HCT116 (cell line): ENCODE results near the gene MCFD2. TPM values are rescaled to one million over a fixed set of nuclear protein-coding genes. Genes with fewer than 3 reads are reported as not detected.
A peak's percentile ranks its signal among the peaks of the same experiment; 100 is the strongest.

Experiments used
- ATAC-seq: fragments of 200-7000 bp; cut with Tn5 transposase; 2 replicates; pipeline ENCODE4 v1.9.1; 2020; ENCODE audit warnings: mild to moderate bottlenecking, moderate library complexity
- BruUV-seq: library from RNA; stranded (reverse); fragments of 400-500 nt; replicated peaks from 2 replicates; lab custom pipeline; 2021; lab: Mats Ljungman, UMichigan
- CTCF ChIA-PET: fragments of 300-600 bp; sonication (Branson Sonifier 250); formaldehyde crosslinking; loops from one replicate; lab custom pipeline; 2021; ENCODE audit warnings: antibody characterized with exemption; lab: Charles Lee
- POLR2A ChIA-PET: fragments of 300-600, 350-600 bp; sonication (Branson Sonifier 250); formaldehyde crosslinking; loops from one replicate; lab custom pipeline; 2021; ENCODE audit warnings: antibody characterized with exemption; lab: Charles Lee
- RAD21 ChIA-PET, 2 experiments: fragments of 300-600 bp; sonication (Branson Sonifier 250); formaldehyde crosslinking; loops; one replicate each; lab custom pipeline; 2023; ENCODE audit warnings: low total read pairs in 2 of 2; ENCODE audit not compliant: uncharacterized antibody in 2 of 2, unreplicated experiment in 2 of 2, low non-redundant PET in 1 of 2; lab: Charles Lee
- DNase-seq: peaks from one replicate; pipeline ENCODE4 v3.0.0-alpha.2; 2010; ENCODE audit warnings: low read depth, low spot score
- H2AFZ ChIP-seq: fragments of 200-600 bp; shearing (Covaris generic), sonication (generic); 2 replicates; pipeline ENCODE4 v1.6.1; 2017; ENCODE audit warnings: low read depth, mixed run types, mixed read lengths, antibody characterized with exemption, low read length; ENCODE audit not compliant: poor library complexity, severe bottlenecking
- H3K27ac ChIP-seq: 2 replicates; pipeline ENCODE4 v1.5.1; 2012; ENCODE audit warnings: low read depth, low read length
- H3K27me3 ChIP-seq: fragments of 200-600 bp; sonication (generic); 2 replicates; pipeline ENCODE4 v1.6.1; 2016; ENCODE audit warnings: mixed run types, low read length, mixed read lengths; ENCODE audit not compliant: insufficient read depth
- H3K36me3 ChIP-seq, 2 experiments: fragments of 200-500 bp in 1 of 2; fragments of 200-600 bp in 1 of 2; sonication (Bioruptor generic) in 1 of 2; sonication (generic) in 1 of 2; 2 replicates each; pipeline versions ENCODE4 v1.5.1 to v1.6.1; 2014 to 2016; ENCODE audit warnings: low read length in 2 of 2, inconsistent platforms in 1 of 2, mixed read lengths in 1 of 2, mixed run types in 1 of 2; ENCODE audit not compliant: insufficient read depth in 2 of 2, control insufficient read depth in 1 of 2
- H3K4me1 ChIP-seq, 2 experiments: fragments of 200-600 bp in 1 of 2; sonication (generic) in 1 of 2; 2 replicates each; pipeline versions ENCODE4 v1.5.1 to v1.6.1; 2012 to 2017; ENCODE audit warnings: low read length in 2 of 2, inconsistent platforms in 1 of 2, mild to moderate bottlenecking in 1 of 2, mixed read lengths in 1 of 2, mixed run types in 1 of 2, moderate library complexity in 1 of 2; ENCODE audit not compliant: insufficient read depth in 2 of 2, control insufficient read depth in 1 of 2
- H3K4me2 ChIP-seq: fragments of 200-600 bp; sonication (generic); 2 replicates; pipeline ENCODE4 v1.6.1; 2017; ENCODE audit warnings: mixed run types, low read length, mixed read lengths
- H3K4me3 ChIP-seq, 2 experiments: fragments of 200-600 bp in 1 of 2; sonication (generic) in 1 of 2; replicated peaks in 1 of 2; 2 replicates each; pipeline ENCODE4 v1.5.1; 2011 to 2016; ENCODE audit warnings: low read length in 2 of 2, control low read depth in 1 of 2, low read depth in 1 of 2, mild to moderate bottlenecking in 1 of 2, mixed read lengths in 1 of 2, mixed run types in 1 of 2
- H3K79me2 ChIP-seq: fragments of 200-600 bp; sonication (generic); 2 replicates; pipeline ENCODE4 v1.6.1; 2017; ENCODE audit warnings: mild to moderate bottlenecking, mixed run types, low read length, moderate library complexity, mixed read lengths; ENCODE audit not compliant: insufficient read depth
- H3K9ac ChIP-seq: fragments of 200-600 bp; sonication (generic); 2 replicates; pipeline ENCODE4 v1.6.1; 2016; ENCODE audit warnings: low read length, mixed read lengths
- H3K9me2 ChIP-seq: fragments of 200-600 bp; sonication (generic), shearing (Covaris generic); 2 replicates; pipeline ENCODE4 v1.6.1; 2017; ENCODE audit warnings: mixed run types, mild to moderate bottlenecking, moderate library complexity; ENCODE audit not compliant: insufficient read depth
- H3K9me3 ChIP-seq, 2 experiments: fragments of 200-500 bp in 1 of 2; fragments of 200-600 bp in 1 of 2; sonication (Bioruptor generic) in 1 of 2; sonication (generic) in 1 of 2; 2 replicates each; pipeline ENCODE4 v1.6.1; 2014 to 2017; ENCODE audit warnings: low read length in 2 of 2, mixed read lengths in 2 of 2, inconsistent platforms in 1 of 2, low read depth in 1 of 2, mild to moderate bottlenecking in 1 of 2, mixed run types in 1 of 2, moderate library complexity in 1 of 2; ENCODE audit not compliant: control insufficient read depth in 1 of 2, insufficient read depth in 1 of 2
- H4K20me1 ChIP-seq: fragments of 200-600 bp; sonication (generic), shearing (Covaris generic); 2 replicates; pipeline ENCODE4 v1.6.1; 2017; ENCODE audit warnings: mixed run types, mild to moderate bottlenecking, moderate library complexity; ENCODE audit not compliant: insufficient read depth
- CBX3 ChIP-seq: IDR thresholded peaks from 2 replicates; pipeline ENCODE4 v1.6.1; 2012; ENCODE audit warnings: low read depth
- CEBPB ChIP-seq: IDR thresholded peaks from 2 replicates; pipeline ENCODE4 v1.6.1; 2012; ENCODE audit warnings: low read depth
- EGR1 ChIP-seq: IDR thresholded peaks from 2 replicates; pipeline ENCODE4 v1.6.1; 2012; ENCODE audit warnings: low read depth
- EZH2phosphoT487 ChIP-seq: fragments of 200-600 bp; IDR thresholded peaks from 2 replicates; pipeline ENCODE4 v1.6.1; 2018; ENCODE audit warnings: antibody characterized with exemption, borderline replicate concordance
- JUND ChIP-seq: IDR thresholded peaks from 2 replicates; pipeline ENCODE4 v1.6.1; 2012
- POLR2AphosphoS5 ChIP-seq: IDR thresholded peaks from 2 replicates; pipeline ENCODE4 v1.6.1; 2011; ENCODE audit warnings: mild to moderate bottlenecking, low read depth, low read length, moderate library complexity
- RAD21 ChIP-seq: IDR thresholded peaks from 2 replicates; pipeline ENCODE4 v1.6.1; 2012; ENCODE audit warnings: low read depth, mild to moderate bottlenecking
- SIN3A ChIP-seq: IDR thresholded peaks from 2 replicates; pipeline ENCODE4 v1.6.1; 2012; ENCODE audit warnings: low read depth
- SRF ChIP-seq: IDR thresholded peaks from 2 replicates; pipeline ENCODE4 v1.6.1; 2012; ENCODE audit warnings: low read depth
- TCF7L2 ChIP-seq: IDR thresholded peaks from 2 replicates; pipeline ENCODE4 v1.7.0; 2011; ENCODE audit warnings: borderline replicate concordance, inconsistent platforms; ENCODE audit not compliant: insufficient read depth, insufficient read length; ENCODE audit errors: extremely low read depth
- YY1 ChIP-seq: IDR thresholded peaks from 2 replicates; pipeline ENCODE4 v1.6.1; 2011; ENCODE audit warnings: low read length, low read depth, moderate library complexity, mild to moderate bottlenecking; ENCODE audit not compliant: insufficient replicate concordance; ENCODE audit errors: extremely low read depth
- ZFX ChIP-seq: fragments of 450-650 bp; IDR thresholded peaks from 2 replicates; pipeline ENCODE4 v1.6.1; 2017
- intact Hi-C: fragments of 100-400 bp; cut with micrococcal nuclease; formaldehyde crosslinking; loops from 2 replicates; pipeline ENCODE4 v1.10.0; 2022
- total RNA-seq: library from RNA; stranded (reverse); gene quantifications from one replicate; pipeline ENCODE4 v1.2.1, GENCODE V29; 2021; ENCODE audit not compliant: unreplicated experiment
- TF ChIP-seq, protein P1 (sequence below): IDR thresholded peaks from 2 replicates; pipeline ENCODE4 v1.6.1; 2012; ENCODE audit warnings: low read depth
- TF ChIP-seq, protein P2 (sequence below), 3 experiments: fragments of 200-600 bp in 1 of 3; sonication (generic) in 1 of 3; IDR thresholded peaks in 2 of 3; conservative IDR thresholded peaks in 1 of 3; 2 replicates each; pipeline ENCODE4 v1.5.1; 2012 to 2017; ENCODE audit warnings: low read depth in 2 of 3, low read length in 2 of 3, antibody characterized with exemption in 1 of 3, borderline replicate concordance in 1 of 3, control low read depth in 1 of 3, mild to moderate bottlenecking in 1 of 3, mixed read lengths in 1 of 3, mixed run types in 1 of 3, moderate library complexity in 1 of 3; ENCODE audit not compliant: insufficient read depth in 1 of 3

Gene MCFD2
- total RNA-seq, 1 experiment from 2014 or later: 73.9 TPM

DNA sequence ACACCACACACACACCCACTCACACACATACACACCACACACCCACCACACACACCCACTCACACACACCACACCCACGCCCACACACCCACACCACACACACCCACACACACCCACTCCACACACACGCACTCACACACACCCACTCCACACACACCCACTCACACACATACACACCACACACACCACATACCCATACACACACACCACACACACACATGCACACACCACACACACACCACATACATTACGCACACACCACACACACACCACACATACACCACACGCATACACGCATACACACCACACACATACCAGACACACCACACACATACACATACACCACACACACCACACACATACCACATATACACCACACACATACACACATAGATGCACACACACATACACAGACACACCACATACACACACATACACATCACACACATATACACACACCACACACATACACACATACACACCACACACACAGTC, 37.9 kb downstream of the MCFD2 start:
- Histone ChIP-seq H3K9ac (no peak overlapping the region), H3K79me2 (no peaks in the 10 kb centered on the region), H3K4me1 (peaks cover 16 to 45% of the 10 kb centered on the region in 2 experiments), H3K4me3 (no peak overlapping the region), H3K36me3 (no peaks in the 10 kb centered on the region), H3K27me3 (no peaks in the 10 kb centered on the region), H2AFZ (no peak overlapping the region), H4K20me1 (no peaks in the 10 kb centered on the region), H3K27ac (no peak overlapping the region), H3K9me3 (no peaks in the 10 kb centered on the region), H3K9me2 (no peaks in the 10 kb centered on the region), H3K4me2 (no peak overlapping the region)
- POLR2A ChIA-PET: no interaction called here
- CTCF ChIA-PET: no interaction called here
- TF ChIP-seq EZH2phosphoT487 (no peak), ZFX (no peak), CBX3 (no peak)
- RAD21 ChIA-PET: no interaction called here
- no TSS peak for BruUV-seq
- DNase-seq (no peak), ATAC-seq (no peak)
- intact Hi-C loops: loop anchor here (1.0 kb wide), 1 partner anchor 245 kb away; no protein-coding TSS in a partner anchor

DNA sequence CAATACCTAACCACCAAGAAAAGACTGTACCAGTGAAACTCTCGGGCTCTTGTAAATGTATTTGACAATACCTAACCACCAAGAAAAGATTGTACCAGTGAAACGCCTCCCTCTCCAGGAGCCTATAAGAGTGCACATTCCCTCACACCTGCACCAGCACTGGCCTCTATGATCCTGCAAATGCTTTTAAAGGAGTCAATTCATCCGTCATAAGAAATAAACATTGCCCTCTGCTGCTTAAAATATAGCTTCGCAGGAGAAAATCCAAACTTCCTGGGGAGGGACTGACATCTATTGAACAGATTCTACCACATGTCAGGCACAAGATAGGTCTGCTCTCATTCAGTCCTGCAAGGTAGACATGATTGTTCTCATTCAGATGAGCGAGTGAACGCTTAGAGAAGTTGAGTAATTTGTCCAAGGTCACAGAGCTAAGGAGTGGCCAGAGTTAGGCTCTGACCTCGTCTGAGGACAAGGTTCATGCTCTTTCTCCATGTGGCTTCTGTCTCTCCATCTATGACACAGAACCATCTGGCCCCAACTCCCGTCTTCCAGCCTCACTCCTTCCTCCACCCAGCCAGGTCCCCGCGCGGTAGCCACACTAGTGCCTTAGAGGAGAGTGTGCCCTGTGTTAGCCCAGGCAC, 38.7 kb downstream of the MCFD2 start:
- H4K20me1 ChIP-seq: no peaks in the 10 kb centered on the region
- no TSS peak for BruUV-seq
- DNase-seq: peak; percentile 83
- ChIA-PET POLR2A (no interaction called here), RAD21 (no interaction called here), CTCF (interaction anchor here (0.6 to 1.0 kb wide), 6 partner anchors 8 to 243 kb away, joined by 3 to 5 read pairs (median 3); no protein-coding TSS in a partner anchor)
- peaks cover 16 to 40% of the 10 kb centered on the region in 2 experiments for H3K4me1 ChIP-seq
- peak overlapping the region; percentile 20; the same call in 1 of the 2 replicates for H3K4me2 ChIP-seq
- no peaks in the 10 kb centered on the region for H3K36me3 ChIP-seq
- peak; percentile 81 for ATAC-seq
- H3K9ac ChIP-seq: no peak overlapping the region
- no peaks in the 10 kb centered on the region for H3K9me3 ChIP-seq
- H3K79me2 ChIP-seq: no peaks in the 10 kb centered on the region
- H3K9me2 ChIP-seq: no peaks in the 10 kb centered on the region
- H2AFZ ChIP-seq: peak overlapping the region; percentile 76
- H3K27me3 ChIP-seq: no peaks in the 10 kb centered on the region
- intact Hi-C loops: loop anchor here (1.0 kb wide), 1 partner anchor 245 kb away; no protein-coding TSS in a partner anchor
- H3K4me3 ChIP-seq: no peak overlapping the region
- peak overlapping the region; percentile 13; the same call in 1 of the 2 replicates for H3K27ac ChIP-seq
- TF ChIP-seq SIN3A: no peak
- no peak for TF ChIP-seq TCF7L2
- TF ChIP-seq YY1: peak; percentile 15
- TF ChIP-seq JUND: no peak
- TF ChIP-seq SRF: 0 out of 2 replicates have a peak, but pooled peaks have one; percentile 23
- TF ChIP-seq, protein P1, sequence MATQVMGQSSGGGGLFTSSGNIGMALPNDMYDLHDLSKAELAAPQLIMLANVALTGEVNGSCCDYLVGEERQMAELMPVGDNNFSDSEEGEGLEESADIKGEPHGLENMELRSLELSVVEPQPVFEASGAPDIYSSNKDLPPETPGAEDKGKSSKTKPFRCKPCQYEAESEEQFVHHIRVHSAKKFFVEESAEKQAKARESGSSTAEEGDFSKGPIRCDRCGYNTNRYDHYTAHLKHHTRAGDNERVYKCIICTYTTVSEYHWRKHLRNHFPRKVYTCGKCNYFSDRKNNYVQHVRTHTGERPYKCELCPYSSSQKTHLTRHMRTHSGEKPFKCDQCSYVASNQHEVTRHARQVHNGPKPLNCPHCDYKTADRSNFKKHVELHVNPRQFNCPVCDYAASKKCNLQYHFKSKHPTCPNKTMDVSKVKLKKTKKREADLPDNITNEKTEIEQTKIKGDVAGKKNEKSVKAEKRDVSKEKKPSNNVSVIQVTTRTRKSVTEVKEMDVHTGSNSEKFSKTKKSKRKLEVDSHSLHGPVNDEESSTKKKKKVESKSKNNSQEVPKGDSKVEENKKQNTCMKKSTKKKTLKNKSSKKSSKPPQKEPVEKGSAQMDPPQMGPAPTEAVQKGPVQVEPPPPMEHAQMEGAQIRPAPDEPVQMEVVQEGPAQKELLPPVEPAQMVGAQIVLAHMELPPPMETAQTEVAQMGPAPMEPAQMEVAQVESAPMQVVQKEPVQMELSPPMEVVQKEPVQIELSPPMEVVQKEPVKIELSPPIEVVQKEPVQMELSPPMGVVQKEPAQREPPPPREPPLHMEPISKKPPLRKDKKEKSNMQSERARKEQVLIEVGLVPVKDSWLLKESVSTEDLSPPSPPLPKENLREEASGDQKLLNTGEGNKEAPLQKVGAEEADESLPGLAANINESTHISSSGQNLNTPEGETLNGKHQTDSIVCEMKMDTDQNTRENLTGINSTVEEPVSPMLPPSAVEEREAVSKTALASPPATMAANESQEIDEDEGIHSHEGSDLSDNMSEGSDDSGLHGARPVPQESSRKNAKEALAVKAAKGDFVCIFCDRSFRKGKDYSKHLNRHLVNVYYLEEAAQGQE: no peak
- TF ChIP-seq CEBPB: no peak
- TF ChIP-seq RAD21: peak; percentile 94
- TF ChIP-seq CBX3: peak; percentile 90
- TF ChIP-seq, protein P2, sequence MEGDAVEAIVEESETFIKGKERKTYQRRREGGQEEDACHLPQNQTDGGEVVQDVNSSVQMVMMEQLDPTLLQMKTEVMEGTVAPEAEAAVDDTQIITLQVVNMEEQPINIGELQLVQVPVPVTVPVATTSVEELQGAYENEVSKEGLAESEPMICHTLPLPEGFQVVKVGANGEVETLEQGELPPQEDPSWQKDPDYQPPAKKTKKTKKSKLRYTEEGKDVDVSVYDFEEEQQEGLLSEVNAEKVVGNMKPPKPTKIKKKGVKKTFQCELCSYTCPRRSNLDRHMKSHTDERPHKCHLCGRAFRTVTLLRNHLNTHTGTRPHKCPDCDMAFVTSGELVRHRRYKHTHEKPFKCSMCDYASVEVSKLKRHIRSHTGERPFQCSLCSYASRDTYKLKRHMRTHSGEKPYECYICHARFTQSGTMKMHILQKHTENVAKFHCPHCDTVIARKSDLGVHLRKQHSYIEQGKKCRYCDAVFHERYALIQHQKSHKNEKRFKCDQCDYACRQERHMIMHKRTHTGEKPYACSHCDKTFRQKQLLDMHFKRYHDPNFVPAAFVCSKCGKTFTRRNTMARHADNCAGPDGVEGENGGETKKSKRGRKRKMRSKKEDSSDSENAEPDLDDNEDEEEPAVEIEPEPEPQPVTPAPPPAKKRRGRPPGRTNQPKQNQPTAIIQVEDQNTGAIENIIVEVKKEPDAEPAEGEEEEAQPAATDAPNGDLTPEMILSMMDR (IDR thresholded peaks at IDR 0.05 in 2 of 3, conservative IDR thresholded peaks at IDR 0.05 in 1 of 3; ENCODE audit: borderline replicate concordance in 1 of 3, insufficient read depth in 1 of 3, low read depth in 2 of 3, low read length in 2 of 3): peak; percentile 31 to 97 (median 73); a peak in 5 of 6 replicates
- no peak for TF ChIP-seq EGR1
- 0 out of 2 replicates have a peak, but pooled peaks have one; percentile 30 for TF ChIP-seq POLR2AphosphoS5
